BJ (cell line): ENCODE data around the gene PHF3. TPM values are rescaled to one million over a fixed set of nuclear protein-coding genes. Genes with fewer than 3 reads are reported as not detected.

ENCODE experiments used
- CTCF ChIA-PET: fragments of 350-600 bp; formaldehyde crosslinking; extraction: SDS; loops from one replicate; lab custom pipeline; 2021; ENCODE audit warnings: antibody characterized with exemption, inconsistent platforms; lab: Yijun Ruan, JAX
- POLR2A ChIA-PET: fragments of 300-600 bp; sonication (Branson Sonifier 250); formaldehyde crosslinking; extraction: SDS; loops from one replicate; lab custom pipeline; 2021; ENCODE audit warnings: antibody characterized with exemption; lab: Charles Lee
- DNase-seq: peaks from one replicate; pipeline ENCODE4 v3.0.0-alpha.2; 2011; ENCODE audit warnings: low read depth
- H3K27me3 ChIP-seq: 2 replicates; pipeline ENCODE4 v1.6.0; 2011; ENCODE audit warnings: low read length; ENCODE audit not compliant: control insufficient read depth, insufficient read depth
- H3K36me3 ChIP-seq: 2 replicates; pipeline ENCODE4 v1.5.1; 2011; ENCODE audit warnings: low read length; ENCODE audit not compliant: control insufficient read depth, insufficient read depth
- H3K4me3 ChIP-seq: 2 replicates; pipeline ENCODE4 v1.5.1; 2011; ENCODE audit warnings: low read depth, mild to moderate bottlenecking, control low read depth, low read length
- polyA plus RNA-seq: library from polyadenylated mRNA; depleted of rRNA; stranded (reverse); fragments of >200 nt; gene quantifications from 2 replicates; pipeline ENCODE4 v1.2.3, GENCODE V29; 2011
- TF ChIP-seq, protein P1 (sequence below): IDR thresholded peaks from 2 replicates; pipeline ENCODE4 v1.5.1; 2011; ENCODE audit warnings: low read depth, mild to moderate bottlenecking, control low read depth, inconsistent platforms, low read length, moderate library complexity; ENCODE audit not compliant: insufficient read depth

Gene PHF3
- polyA plus RNA-seq, 1 experiment: 7.4 TPM

DNA sequence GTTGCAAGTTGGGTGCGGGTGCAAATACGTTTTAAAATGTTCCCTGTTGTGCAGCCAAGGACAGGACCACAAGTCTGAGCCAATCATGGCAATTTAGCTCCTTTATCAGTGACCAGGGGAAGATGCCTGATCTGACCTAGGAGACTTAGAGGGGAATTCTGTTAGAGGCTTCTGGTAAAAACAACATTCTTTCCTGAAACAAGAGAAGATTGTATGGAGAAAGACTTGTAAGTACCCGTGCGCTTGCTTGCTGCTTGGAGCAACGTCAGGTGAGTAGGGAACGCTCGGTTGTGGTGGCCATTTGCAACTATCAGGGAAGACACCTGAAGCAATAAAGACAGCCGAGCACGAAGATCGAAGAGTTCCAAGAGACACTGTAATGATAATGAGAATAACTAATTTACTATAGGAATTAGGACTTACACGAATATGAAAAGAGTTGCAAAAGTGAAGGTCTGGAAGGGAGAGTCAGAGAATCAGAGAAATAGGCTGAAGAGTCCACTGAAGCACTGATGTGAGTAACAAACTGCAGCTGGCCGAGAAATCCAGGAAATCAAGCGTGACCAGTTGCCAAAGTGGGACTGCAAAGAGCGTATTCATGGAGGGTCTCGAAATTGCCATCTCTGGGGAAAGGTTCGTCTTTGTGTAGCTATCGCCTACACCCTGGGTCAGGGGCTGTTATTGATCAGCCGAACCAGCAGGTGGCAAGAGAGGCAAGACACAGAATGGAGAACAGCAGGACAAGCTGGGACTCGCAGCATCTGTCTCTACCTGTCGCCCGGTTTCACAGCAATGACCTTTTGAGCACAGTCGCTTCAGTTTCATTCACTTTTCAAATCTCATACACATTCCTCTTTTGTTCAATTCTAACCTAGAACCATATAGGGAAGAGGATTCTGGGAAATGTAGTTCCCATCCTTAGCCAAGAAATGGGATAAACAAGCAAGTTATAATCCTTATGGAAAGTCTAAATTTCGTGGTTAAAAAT is 37.3 kb upstream of the PHF3 start:
- ChIA-PET CTCF (interaction anchor here (0.7 to 3.1 kb wide), 37 partner anchors 9 to 286 kb away, joined by 3 to 34 read pairs (median 4); partner anchors contain the start of gene PHF3), POLR2A (no interaction called here)
- Histone ChIP-seq H3K4me3 (peak overlapping the region; percentile 49), H3K27me3 (no peaks in the 10 kb centered on the region), H3K36me3 (no peaks in the 10 kb centered on the region)
- DNase-seq: no peak
- TF ChIP-seq, protein P1, sequence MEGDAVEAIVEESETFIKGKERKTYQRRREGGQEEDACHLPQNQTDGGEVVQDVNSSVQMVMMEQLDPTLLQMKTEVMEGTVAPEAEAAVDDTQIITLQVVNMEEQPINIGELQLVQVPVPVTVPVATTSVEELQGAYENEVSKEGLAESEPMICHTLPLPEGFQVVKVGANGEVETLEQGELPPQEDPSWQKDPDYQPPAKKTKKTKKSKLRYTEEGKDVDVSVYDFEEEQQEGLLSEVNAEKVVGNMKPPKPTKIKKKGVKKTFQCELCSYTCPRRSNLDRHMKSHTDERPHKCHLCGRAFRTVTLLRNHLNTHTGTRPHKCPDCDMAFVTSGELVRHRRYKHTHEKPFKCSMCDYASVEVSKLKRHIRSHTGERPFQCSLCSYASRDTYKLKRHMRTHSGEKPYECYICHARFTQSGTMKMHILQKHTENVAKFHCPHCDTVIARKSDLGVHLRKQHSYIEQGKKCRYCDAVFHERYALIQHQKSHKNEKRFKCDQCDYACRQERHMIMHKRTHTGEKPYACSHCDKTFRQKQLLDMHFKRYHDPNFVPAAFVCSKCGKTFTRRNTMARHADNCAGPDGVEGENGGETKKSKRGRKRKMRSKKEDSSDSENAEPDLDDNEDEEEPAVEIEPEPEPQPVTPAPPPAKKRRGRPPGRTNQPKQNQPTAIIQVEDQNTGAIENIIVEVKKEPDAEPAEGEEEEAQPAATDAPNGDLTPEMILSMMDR: peak; percentile 90

DNA sequence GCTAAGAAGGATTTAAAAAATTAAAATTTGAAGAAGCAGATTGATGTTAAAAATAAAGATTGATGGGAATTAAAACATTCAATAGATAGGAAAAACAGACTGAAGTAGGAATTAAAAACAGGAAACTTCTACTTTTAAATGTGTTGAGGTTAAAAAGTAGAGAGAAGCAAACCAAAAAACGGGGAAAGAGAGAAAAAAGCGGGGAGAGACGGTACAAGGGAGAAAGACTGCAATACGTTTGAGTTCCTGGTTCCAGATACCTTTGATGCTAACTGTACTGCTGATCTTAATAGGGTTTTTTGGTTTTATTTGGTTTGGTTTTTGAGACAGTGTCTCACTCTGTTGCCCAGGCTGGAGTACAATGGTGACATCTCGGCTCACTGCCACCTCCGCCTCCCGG is 36.4 kb upstream of the PHF3 start:
- CTCF ChIA-PET: interaction anchor here (0.8 to 3.1 kb wide), 21 partner anchors 8 to 247 kb away, joined by 3 to 34 read pairs (median 6); no protein-coding TSS in a partner anchor
- no peak for DNase-seq
- TF ChIP-seq, protein P1: no peak
- Histone ChIP-seq H3K4me3 (no peak overlapping the region), H3K27me3 (no peaks in the 10 kb centered on the region), H3K36me3 (no peaks in the 10 kb centered on the region)
- POLR2A ChIA-PET: no interaction called here

DNA sequence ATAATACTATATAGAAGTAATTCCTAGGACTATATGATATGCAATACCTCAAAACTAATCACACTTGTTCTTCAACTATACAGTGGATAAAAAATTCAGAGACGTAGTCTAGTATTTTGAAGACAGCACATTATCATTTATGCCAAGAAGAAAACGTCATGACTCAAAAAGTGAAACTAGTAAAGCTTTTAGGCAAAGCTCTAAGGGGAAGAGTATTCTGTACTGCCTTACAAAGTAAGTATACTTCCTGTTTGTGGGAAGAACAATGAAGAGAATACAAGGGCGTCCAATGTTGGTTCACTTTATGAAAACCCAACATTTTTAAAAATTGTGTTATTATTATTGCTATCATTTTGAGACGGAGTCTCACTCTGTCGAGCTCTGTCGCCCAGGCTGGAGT is 35.5 kb upstream of the PHF3 start:
- CTCF ChIA-PET: interaction anchor here (0.6 kb wide), 1 partner anchor 130 kb away, joined by 3 read pairs; no protein-coding TSS in a partner anchor
- no peak overlapping the region for H3K4me3 ChIP-seq
- no peaks in the 10 kb centered on the region for H3K27me3 ChIP-seq
- no peak for DNase-seq
- TF ChIP-seq, protein P1: no peak
- POLR2A ChIA-PET: no interaction called here
- H3K36me3 ChIP-seq: no peaks in the 10 kb centered on the region

DNA sequence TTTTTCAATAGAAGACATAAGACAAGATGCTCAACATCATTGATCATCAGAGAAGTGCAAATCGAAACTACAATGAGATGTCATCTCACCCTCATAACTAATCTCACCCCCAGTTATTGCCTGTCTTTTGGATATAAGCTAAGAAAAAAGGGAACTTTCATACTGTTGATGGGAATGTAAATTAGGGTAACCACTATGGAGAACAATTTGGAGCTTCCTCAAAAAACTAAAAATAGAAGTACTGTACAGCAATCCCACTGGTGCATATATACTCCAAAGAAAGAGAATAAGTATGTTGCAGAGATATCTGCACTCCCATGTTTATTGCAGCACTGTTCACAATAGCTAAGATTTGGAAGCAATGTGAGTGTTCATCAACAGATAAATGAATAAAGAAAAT is 26.4 kb upstream of the PHF3 start:
- no peaks in the 10 kb centered on the region for H3K36me3 ChIP-seq
- no peak overlapping the region for H3K4me3 ChIP-seq
- ChIA-PET POLR2A (no interaction called here), CTCF (interaction anchor here (4.8 kb wide), 1 partner anchor 11 kb away, joined by 26 read pairs; no protein-coding TSS in a partner anchor)
- DNase-seq: no peak
- no peaks in the 10 kb centered on the region for H3K27me3 ChIP-seq
- TF ChIP-seq, protein P1: no peak

DNA sequence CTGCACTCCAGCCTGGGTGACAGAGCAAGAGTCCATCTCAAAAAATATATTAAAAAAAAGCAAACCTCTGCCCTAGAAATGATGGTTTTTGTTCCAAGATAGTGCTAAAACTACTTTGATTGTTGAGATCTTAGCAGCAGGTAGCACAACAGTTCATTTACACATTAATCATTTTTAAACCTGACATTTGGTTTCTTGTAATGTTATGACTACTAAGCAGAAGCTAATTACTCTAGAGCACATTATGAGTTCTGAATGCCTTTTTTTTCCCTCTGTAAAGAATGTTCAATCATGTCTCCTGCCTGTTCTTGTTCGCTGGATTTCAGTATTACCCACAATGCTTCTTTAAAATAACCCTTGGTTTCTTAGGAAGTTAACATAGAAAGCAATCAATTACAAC is 24.7 kb upstream of the PHF3 start:
- CTCF ChIA-PET: interaction anchor here (0.6 to 4.8 kb wide), 2 partner anchors 12 to 48 kb away, joined by 3 to 26 read pairs; no protein-coding TSS in a partner anchor

More for the DNA sequence above, 24.7 kb upstream of the PHF3 start:
- Histone ChIP-seq H3K27me3 (no peaks in the 10 kb centered on the region; the same call in 1 of the 2 replicates), H3K36me3 (no peaks in the 10 kb centered on the region), H3K4me3 (no peak overlapping the region)
- DNase-seq: no peak
- POLR2A ChIA-PET: no interaction called here
- TF ChIP-seq, protein P1: no peak
